Panc1 (cell line): Measurements from ENCODE around the gene TIA1. TPM values are rescaled to one million over a fixed set of nuclear protein-coding genes. Genes with fewer than 3 reads are reported as not detected.

ENCODE experiments used
- ATAC-seq: fragments of 200-7000 bp; cut with Tn5 transposase; 2 replicates; pipeline ENCODE4 v1.9.1; 2020; ENCODE audit warnings: mild to moderate bottlenecking, moderate library complexity
- BruUV-seq: library from RNA; stranded (reverse); fragments of 400-500 nt; replicated peaks from 2 replicates; lab custom pipeline; 2021; lab: Mats Ljungman, UMichigan
- CTCF ChIA-PET: fragments of 300-600 bp; sonication (Branson Sonifier 250); formaldehyde crosslinking; loops from one replicate; lab custom pipeline; 2022; ENCODE audit warnings: antibody characterized with exemption; lab: Charles Lee
- POLR2A ChIA-PET: fragments of 300-600 bp; sonication (Branson Sonifier 250); formaldehyde crosslinking; loops from one replicate; lab custom pipeline; 2022; ENCODE audit warnings: antibody characterized with exemption; lab: Charles Lee
- DNase-seq: peaks from one replicate; pipeline ENCODE4 v3.0.0-alpha.2; 2010; ENCODE audit warnings: low read depth, low spot score
- H3K27ac ChIP-seq: 2 replicates; pipeline ENCODE4 v1.5.1; 2011; ENCODE audit warnings: mild to moderate bottlenecking, low read length, inconsistent platforms
- H3K27me3 ChIP-seq: fragments of 200-500 bp; sonication (Bioruptor generic); 2 replicates; pipeline ENCODE4 v1.6.0; 2014; ENCODE audit warnings: low read length, inconsistent platforms; ENCODE audit not compliant: control insufficient read depth, insufficient read depth
- H3K36me3 ChIP-seq: fragments of 200-500 bp; sonication (Bioruptor generic); 2 replicates; pipeline ENCODE4 v1.5.1; 2014; ENCODE audit warnings: inconsistent platforms, mild to moderate bottlenecking, low read length, moderate library complexity; ENCODE audit not compliant: control insufficient read depth, insufficient read depth
- H3K4me1 ChIP-seq: 2 replicates; pipeline ENCODE4 v1.5.1; 2011; ENCODE audit warnings: inconsistent platforms, mild to moderate bottlenecking, low read length, moderate library complexity; ENCODE audit not compliant: control insufficient read depth, insufficient read depth
- H3K4me3 ChIP-seq, 2 experiments: 2 replicates each; pipeline ENCODE4 v1.5.1; 2011 to 2012; ENCODE audit warnings: low read depth in 2 of 2, low read length in 2 of 2, mild to moderate bottlenecking in 2 of 2, inconsistent platforms in 1 of 2, moderate library complexity in 1 of 2
- H3K9me3 ChIP-seq: fragments of 200-500 bp; sonication (Bioruptor generic); 2 replicates; pipeline ENCODE4 v1.5.1; 2014; ENCODE audit warnings: low read depth, mild to moderate bottlenecking, inconsistent platforms, low read length, moderate library complexity; ENCODE audit not compliant: control insufficient read depth, insufficient read depth
- POLR2AphosphoS5 ChIP-seq: IDR thresholded peaks from 2 replicates; pipeline ENCODE4 v1.6.1; 2012; ENCODE audit warnings: mild to moderate bottlenecking, low read depth, low read length, moderate library complexity
- SIN3A ChIP-seq: IDR thresholded peaks from 2 replicates; pipeline ENCODE4 v1.6.1; 2012; ENCODE audit warnings: low read depth, mild to moderate bottlenecking, low read length, moderate library complexity, borderline replicate concordance; ENCODE audit not compliant: insufficient read depth
- TCF7L2 ChIP-seq: IDR thresholded peaks from 2 replicates; pipeline ENCODE4 v1.6.1; 2011; ENCODE audit warnings: mild to moderate bottlenecking, low read depth, low read length, inconsistent platforms
- in situ Hi-C: cut with HindIII; loops from 2 replicates; pipeline ENCODE4 v1.10.0; 2016; ENCODE audit warnings: low sequenced_read_pairs, low pct_unique_long_range_greater_than_20kb
- intact Hi-C: fragments of 100-400 bp; cut with micrococcal nuclease; formaldehyde crosslinking; loops from one replicate; pipeline ENCODE4 v1.10.0; 2022; ENCODE audit not compliant: unreplicated experiment
- total RNA-seq: library from RNA; stranded (reverse); gene quantifications from one replicate; pipeline ENCODE4 v1.2.1, GENCODE V29; 2021; ENCODE audit not compliant: unreplicated experiment
- TF ChIP-seq, protein P1 (sequence below), 2 experiments: IDR thresholded peaks; 2 replicates each; pipeline ENCODE4 v1.6.1; 2011 to 2012; ENCODE audit warnings: low read depth in 2 of 2, control low read depth in 1 of 2, low read length in 1 of 2, mild to moderate bottlenecking in 1 of 2, moderate library complexity in 1 of 2; ENCODE audit not compliant: insufficient read depth in 1 of 2
- TF ChIP-seq, protein P2 (sequence below): fragments of 450-650 bp; IDR thresholded peaks from 2 replicates; pipeline ENCODE4 v1.5.1; 2017; ENCODE audit warnings: mild to moderate bottlenecking

Gene TIA1
- total RNA-seq, 1 experiment from 2014 or later, result 113 TPM

DNA sequence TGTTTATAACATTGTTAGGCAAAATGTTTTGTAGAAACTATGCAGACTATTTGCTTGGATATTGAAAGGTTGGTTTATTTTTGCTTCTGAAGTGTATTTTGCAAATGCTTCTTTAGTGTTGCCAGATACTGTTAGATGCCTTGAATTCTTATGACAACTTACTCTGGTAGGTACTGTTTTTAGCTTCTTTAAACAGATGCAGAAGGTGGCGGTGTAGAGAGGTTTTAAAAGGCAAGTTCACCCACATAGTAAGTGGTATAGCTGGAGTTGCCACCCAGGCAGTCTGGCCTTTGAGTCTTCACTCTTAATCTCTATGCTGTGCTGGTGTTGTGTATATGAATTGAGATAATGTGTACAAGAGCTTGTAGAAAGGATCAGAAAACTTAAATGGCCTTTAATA lies 13.1 kb upstream of the TIA1 start:
- Histone ChIP-seq H3K27me3 (no peaks in the 10 kb centered on the region), H3K9me3 (no peaks in the 10 kb centered on the region), H3K27ac (no peak overlapping the region), H3K36me3 (no peaks in the 10 kb centered on the region), H3K4me1 (0 out of 2 replicates have a peak, but pooled peaks cover 5% of the 10 kb centered on the region), H3K4me3 (no peak overlapping the region)
- intact Hi-C loops, result no loop called here
- POLR2A ChIA-PET, result no interaction called here
- DNase-seq (no peak), ATAC-seq (no peak)
- in situ Hi-C loops, result no loop called here
- TSS peak; percentile 69 for BruUV-seq
- CTCF ChIA-PET, result no interaction called here
- TF ChIP-seq TCF7L2 (no peak), SIN3A (no peak)
- TF ChIP-seq, protein P1, sequence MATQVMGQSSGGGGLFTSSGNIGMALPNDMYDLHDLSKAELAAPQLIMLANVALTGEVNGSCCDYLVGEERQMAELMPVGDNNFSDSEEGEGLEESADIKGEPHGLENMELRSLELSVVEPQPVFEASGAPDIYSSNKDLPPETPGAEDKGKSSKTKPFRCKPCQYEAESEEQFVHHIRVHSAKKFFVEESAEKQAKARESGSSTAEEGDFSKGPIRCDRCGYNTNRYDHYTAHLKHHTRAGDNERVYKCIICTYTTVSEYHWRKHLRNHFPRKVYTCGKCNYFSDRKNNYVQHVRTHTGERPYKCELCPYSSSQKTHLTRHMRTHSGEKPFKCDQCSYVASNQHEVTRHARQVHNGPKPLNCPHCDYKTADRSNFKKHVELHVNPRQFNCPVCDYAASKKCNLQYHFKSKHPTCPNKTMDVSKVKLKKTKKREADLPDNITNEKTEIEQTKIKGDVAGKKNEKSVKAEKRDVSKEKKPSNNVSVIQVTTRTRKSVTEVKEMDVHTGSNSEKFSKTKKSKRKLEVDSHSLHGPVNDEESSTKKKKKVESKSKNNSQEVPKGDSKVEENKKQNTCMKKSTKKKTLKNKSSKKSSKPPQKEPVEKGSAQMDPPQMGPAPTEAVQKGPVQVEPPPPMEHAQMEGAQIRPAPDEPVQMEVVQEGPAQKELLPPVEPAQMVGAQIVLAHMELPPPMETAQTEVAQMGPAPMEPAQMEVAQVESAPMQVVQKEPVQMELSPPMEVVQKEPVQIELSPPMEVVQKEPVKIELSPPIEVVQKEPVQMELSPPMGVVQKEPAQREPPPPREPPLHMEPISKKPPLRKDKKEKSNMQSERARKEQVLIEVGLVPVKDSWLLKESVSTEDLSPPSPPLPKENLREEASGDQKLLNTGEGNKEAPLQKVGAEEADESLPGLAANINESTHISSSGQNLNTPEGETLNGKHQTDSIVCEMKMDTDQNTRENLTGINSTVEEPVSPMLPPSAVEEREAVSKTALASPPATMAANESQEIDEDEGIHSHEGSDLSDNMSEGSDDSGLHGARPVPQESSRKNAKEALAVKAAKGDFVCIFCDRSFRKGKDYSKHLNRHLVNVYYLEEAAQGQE (IDR thresholded peaks at IDR 0.05; ENCODE audit: insufficient read depth in 1 of 2, low read depth in 2 of 2, low read length in 1 of 2), result no peak

DNA sequence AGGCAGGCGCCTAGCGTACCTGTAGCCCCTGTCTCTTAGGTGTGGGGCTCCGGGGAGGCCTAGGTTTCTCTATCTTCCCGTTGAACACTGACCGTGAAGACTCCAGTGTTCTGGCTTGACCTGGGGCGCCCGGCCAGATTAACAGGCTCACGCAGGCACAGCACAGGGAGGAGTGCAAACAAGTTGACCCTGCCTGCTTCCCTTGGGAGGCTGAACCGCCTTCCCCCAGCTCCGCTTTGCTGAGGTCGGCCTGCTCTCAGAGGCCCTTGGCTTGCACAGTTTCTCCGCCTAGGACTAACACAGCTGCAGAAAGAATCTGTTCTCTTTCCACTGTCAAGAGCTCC lies 10.1 kb upstream of the TIA1 start:
- TF ChIP-seq POLR2AphosphoS5, result no peak
- TF ChIP-seq, protein P2, sequence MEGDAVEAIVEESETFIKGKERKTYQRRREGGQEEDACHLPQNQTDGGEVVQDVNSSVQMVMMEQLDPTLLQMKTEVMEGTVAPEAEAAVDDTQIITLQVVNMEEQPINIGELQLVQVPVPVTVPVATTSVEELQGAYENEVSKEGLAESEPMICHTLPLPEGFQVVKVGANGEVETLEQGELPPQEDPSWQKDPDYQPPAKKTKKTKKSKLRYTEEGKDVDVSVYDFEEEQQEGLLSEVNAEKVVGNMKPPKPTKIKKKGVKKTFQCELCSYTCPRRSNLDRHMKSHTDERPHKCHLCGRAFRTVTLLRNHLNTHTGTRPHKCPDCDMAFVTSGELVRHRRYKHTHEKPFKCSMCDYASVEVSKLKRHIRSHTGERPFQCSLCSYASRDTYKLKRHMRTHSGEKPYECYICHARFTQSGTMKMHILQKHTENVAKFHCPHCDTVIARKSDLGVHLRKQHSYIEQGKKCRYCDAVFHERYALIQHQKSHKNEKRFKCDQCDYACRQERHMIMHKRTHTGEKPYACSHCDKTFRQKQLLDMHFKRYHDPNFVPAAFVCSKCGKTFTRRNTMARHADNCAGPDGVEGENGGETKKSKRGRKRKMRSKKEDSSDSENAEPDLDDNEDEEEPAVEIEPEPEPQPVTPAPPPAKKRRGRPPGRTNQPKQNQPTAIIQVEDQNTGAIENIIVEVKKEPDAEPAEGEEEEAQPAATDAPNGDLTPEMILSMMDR, result no peak
- no peak for DNase-seq
- Histone ChIP-seq H3K9me3 (no peaks in the 10 kb centered on the region), H3K27me3 (no peaks in the 10 kb centered on the region), H3K4me1 (0 out of 2 replicates have a peak, but pooled peaks cover 5% of the 10 kb centered on the region), H3K36me3 (no peaks in the 10 kb centered on the region), H3K4me3 (peak overlapping the region; percentile 69 to 98), H3K27ac (peak overlapping the region; percentile 25)
- intact Hi-C loops, result no loop called here
- in situ Hi-C loops, result no loop called here
- ATAC-seq, result peak; percentile 45
- CTCF ChIA-PET, result no interaction called here
- BruUV-seq, result no TSS peak
- POLR2A ChIA-PET, result interaction anchor here (0.5 to 1.1 kb wide), 3 partner anchors 13 to 344 kb away, joined by 3 to 9 read pairs (median 3); no protein-coding TSS in a partner anchor

DNA sequence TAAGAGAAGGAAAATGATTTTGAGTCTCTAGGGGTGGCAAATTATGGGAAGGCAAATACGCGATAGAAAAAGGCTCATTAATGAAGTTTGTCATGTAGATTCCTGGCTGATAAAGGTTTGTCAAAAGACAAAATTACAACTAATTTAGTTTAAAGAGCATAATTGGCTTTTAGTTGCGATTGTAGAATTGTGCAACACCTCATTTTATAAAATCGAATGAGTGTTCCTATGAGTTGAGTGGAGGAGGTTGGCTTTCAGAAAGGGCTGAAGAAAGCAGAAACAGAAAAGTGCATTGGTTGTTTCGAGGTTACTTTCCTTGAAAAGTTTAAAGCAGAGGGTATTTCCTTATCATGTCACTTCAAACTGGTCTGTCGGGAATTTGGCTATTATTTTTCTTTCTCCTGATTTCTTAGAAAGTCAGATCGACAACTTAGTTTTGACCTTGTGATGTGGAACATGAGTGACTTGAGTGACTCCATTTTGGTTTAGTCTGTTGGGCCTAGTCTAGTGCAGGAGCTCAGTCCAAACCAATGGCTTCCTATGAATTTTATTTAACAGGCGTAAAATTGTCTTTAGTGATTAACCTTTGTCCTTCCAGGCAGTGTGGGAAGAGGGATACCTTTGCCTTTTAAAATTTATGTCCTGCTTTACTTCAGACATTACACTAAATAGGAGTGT lies 7.3 kb upstream of the TIA1 start:
- DNase-seq (no peak), ATAC-seq (no peak)
- ChIA-PET CTCF (no interaction called here), POLR2A (no interaction called here)
- H3K4me1 ChIP-seq, result 0 out of 2 replicates have a peak, but pooled peaks cover 5% of the 10 kb centered on the region
- no peak overlapping the region for H3K4me3 ChIP-seq
- TSS peak; percentile 74 for BruUV-seq
- TF ChIP-seq, protein P1 (IDR thresholded peaks at IDR 0.05; ENCODE audit: insufficient read depth in 1 of 2, low read depth in 2 of 2, low read length in 1 of 2), result no peak
- TF ChIP-seq POLR2AphosphoS5, result no peak
- TF ChIP-seq, protein P2, result no peak
- TF ChIP-seq TCF7L2, result no peak
- TF ChIP-seq SIN3A, result no peak
- intact Hi-C loops (no loop called here), in situ Hi-C loops (no loop called here)
- H3K27ac ChIP-seq, result no peak overlapping the region
- H3K9me3 ChIP-seq, result no peaks in the 10 kb centered on the region
- no peaks in the 10 kb centered on the region for H3K27me3 ChIP-seq
- no peaks in the 10 kb centered on the region for H3K36me3 ChIP-seq
